Measurements from ENCODE around the gene PRKCA.

DNA sequence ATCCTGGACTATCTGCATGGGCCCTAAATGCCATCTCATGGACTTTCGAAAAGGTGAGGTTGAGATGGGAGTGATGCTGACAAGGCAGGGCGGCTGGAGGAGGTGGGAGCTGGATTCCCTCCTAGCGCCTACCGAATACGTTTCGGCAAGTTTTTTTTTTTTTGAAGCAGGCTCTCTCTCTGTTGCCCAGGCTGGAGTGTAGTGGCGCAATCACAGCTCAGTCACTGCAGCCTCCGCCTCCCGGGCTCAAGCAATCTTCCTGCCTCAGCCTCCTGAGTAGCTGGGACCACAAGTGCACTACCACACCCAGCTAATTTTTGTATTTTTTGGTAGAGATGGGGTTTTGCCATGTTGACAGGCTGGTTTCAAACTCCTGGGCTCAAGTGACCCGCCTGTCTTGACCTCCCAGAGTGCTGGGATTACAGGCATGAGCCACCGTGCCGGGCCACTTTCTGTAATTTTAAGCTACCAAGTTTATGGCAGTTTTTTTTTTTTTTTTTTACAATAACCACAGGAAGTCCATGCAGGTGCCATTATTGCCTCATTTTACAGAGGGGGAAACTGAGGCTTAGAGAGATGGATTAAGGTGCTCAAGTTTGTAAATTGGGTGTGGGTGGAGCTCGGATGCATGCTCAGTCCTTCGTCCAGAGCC lies 246.4 kb downstream of the PRKCA start:
- no peak for TF ChIP-seq TCF12 (IDR thresholded peaks at IDR 0.05; ENCODE audit: low read depth)
- no peak for TF ChIP-seq EP300 (IDR thresholded peaks at IDR 0.05; ENCODE audit: borderline replicate concordance)
- TF ChIP-seq, protein P1, sequence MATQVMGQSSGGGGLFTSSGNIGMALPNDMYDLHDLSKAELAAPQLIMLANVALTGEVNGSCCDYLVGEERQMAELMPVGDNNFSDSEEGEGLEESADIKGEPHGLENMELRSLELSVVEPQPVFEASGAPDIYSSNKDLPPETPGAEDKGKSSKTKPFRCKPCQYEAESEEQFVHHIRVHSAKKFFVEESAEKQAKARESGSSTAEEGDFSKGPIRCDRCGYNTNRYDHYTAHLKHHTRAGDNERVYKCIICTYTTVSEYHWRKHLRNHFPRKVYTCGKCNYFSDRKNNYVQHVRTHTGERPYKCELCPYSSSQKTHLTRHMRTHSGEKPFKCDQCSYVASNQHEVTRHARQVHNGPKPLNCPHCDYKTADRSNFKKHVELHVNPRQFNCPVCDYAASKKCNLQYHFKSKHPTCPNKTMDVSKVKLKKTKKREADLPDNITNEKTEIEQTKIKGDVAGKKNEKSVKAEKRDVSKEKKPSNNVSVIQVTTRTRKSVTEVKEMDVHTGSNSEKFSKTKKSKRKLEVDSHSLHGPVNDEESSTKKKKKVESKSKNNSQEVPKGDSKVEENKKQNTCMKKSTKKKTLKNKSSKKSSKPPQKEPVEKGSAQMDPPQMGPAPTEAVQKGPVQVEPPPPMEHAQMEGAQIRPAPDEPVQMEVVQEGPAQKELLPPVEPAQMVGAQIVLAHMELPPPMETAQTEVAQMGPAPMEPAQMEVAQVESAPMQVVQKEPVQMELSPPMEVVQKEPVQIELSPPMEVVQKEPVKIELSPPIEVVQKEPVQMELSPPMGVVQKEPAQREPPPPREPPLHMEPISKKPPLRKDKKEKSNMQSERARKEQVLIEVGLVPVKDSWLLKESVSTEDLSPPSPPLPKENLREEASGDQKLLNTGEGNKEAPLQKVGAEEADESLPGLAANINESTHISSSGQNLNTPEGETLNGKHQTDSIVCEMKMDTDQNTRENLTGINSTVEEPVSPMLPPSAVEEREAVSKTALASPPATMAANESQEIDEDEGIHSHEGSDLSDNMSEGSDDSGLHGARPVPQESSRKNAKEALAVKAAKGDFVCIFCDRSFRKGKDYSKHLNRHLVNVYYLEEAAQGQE (IDR thresholded peaks at IDR 0.05; ENCODE audit: low read depth), result no peak
- TF ChIP-seq, protein P2, sequence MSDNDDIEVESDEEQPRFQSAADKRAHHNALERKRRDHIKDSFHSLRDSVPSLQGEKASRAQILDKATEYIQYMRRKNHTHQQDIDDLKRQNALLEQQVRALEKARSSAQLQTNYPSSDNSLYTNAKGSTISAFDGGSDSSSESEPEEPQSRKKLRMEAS (IDR thresholded peaks at IDR 0.05), result no peak
- TF ChIP-seq CREB1 (IDR thresholded peaks at IDR 0.05; ENCODE audit: low read depth), result no peak
